ENCODE data around the gene PRDM15. TPM values are rescaled to one million over a fixed set of nuclear protein-coding genes. Genes with fewer than 3 reads are reported as not detected.

Gene PRDM15
- polyA plus RNA-seq, 3 donors: 0.19 to 19.0 (median 0.74) TPM

GRCh38 chr21:41784456-41785102 is 94.6 kb downstream of the PRDM15 start:
- H3K4me1 ChIP-seq (ENCODE audit: control insufficient read depth in 1 of 2, insufficient read depth in 2 of 2, low read length in 2 of 2): no peaks in the 10 kb centered on the region
- H3K4me3 Mint-ChIP-seq: peak overlapping the region in 1 of 2 donors; percentile 70
- no peak overlapping the region for H3K4me2 ChIP-seq (replicated peaks; ENCODE audit: extremely low read depth, low read length, poor library complexity, severe bottlenecking)
- DNase-seq: no peak
- H3K4me3 ChIP-seq (replicated peaks in 1 of 3; ENCODE audit: low read depth in 2 of 3, low read length in 3 of 3): no peak overlapping the region
- no peak overlapping the region for H2AFZ ChIP-seq (ENCODE audit: insufficient read depth, low read depth, low read length, poor library complexity, severe bottlenecking)
- intact Hi-C loops (cut with micrococcal nuclease): no loop called here
- H3K9me3 ChIP-seq (replicated peaks in 1 of 2; ENCODE audit: control insufficient read depth in 1 of 2, insufficient read depth in 1 of 2, low read length in 2 of 2): no peaks in the 10 kb centered on the region
- TF ChIP-seq, protein P1, sequence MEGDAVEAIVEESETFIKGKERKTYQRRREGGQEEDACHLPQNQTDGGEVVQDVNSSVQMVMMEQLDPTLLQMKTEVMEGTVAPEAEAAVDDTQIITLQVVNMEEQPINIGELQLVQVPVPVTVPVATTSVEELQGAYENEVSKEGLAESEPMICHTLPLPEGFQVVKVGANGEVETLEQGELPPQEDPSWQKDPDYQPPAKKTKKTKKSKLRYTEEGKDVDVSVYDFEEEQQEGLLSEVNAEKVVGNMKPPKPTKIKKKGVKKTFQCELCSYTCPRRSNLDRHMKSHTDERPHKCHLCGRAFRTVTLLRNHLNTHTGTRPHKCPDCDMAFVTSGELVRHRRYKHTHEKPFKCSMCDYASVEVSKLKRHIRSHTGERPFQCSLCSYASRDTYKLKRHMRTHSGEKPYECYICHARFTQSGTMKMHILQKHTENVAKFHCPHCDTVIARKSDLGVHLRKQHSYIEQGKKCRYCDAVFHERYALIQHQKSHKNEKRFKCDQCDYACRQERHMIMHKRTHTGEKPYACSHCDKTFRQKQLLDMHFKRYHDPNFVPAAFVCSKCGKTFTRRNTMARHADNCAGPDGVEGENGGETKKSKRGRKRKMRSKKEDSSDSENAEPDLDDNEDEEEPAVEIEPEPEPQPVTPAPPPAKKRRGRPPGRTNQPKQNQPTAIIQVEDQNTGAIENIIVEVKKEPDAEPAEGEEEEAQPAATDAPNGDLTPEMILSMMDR (IDR thresholded peaks at IDR 0.05): no peak
- H3K36me3 Mint-ChIP-seq: no peaks in the 10 kb centered on the region
- H3K27ac ChIP-seq (ENCODE audit: low read depth in 1 of 2, low read length in 2 of 2): no peak overlapping the region
- peaks cover 10% of the 10 kb centered on the region for H3K4me1 Mint-ChIP-seq
- H3K9me3 Mint-ChIP-seq: peaks cover 0 to 4% (median 0%) of the 10 kb centered on the region in 7 donors
- H3K79me2 ChIP-seq (ENCODE audit: insufficient read depth, low read length): no peaks in the 10 kb centered on the region
- no peak overlapping the region for H3K27ac Mint-ChIP-seq
- 97% methylated on average over 8 of the region's 15 CpGs for WGBS (ENCODE audit: insufficient coverage)
- peaks cover 17 to 36% of the 10 kb centered on the region in 2 donors for H3K27me3 ChIP-seq (ENCODE audit: control insufficient read depth in 2 of 2, insufficient read depth in 2 of 2, low read length in 2 of 2)
- no peak overlapping the region for H3K9ac ChIP-seq (ENCODE audit: insufficient read depth, low read length, poor library complexity, severe bottlenecking)
- no peaks in the 10 kb centered on the region for H3K36me3 ChIP-seq (replicated peaks in 1 of 2; ENCODE audit: control insufficient read depth in 1 of 2, insufficient read depth in 2 of 2, low read length in 2 of 2)
- no peaks in the 10 kb centered on the region for H4K20me1 ChIP-seq (ENCODE audit: insufficient read depth, low read length)
- H3K27me3 Mint-ChIP-seq (ENCODE audit: low read depth in 3 of 3): peaks cover 20 to 53% (median 48%) of the 10 kb centered on the region in 3 donors

DNA sequence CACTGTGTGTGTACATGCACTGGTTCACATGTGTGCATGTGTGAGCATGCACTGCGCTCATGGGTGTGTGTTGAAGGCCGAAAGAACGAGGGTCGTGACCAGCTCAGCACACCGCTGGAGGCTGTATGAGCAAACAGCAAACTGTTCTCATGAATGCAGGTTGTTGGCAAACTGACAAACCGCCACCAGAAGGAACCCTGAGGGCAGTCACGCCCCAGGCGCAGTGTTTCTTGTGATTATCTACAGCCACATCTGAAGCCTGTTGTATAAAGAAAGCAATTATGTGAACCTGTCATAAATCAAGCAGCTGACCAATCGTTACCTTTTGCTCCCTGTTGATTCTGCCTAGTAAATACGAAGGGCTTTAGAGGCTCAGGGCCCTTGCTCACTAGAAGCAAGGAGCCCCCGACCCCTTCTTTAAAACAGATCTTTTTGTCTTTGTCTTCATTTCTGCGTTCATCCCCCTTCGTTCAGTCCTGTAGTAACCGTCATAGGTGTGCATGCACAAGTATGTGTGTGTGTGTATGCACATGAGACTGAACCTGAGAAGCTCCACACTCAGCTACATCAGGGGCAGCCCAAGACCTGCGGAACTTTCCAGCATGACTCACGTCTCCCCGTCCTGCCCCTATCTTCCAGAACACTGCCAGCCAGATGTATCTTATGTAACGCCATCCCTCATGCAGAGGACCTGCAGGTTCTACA is 95.5 kb downstream of the PRDM15 start:
- Histone ChIP-seq H3K79me2 (ENCODE audit: insufficient read depth, low read length) (no peaks in the 10 kb centered on the region), H3K4me2 (replicated peaks; ENCODE audit: extremely low read depth, low read length, poor library complexity, severe bottlenecking) (no peak overlapping the region), H2AFZ (ENCODE audit: insufficient read depth, low read depth, low read length, poor library complexity, severe bottlenecking) (no peak overlapping the region), H4K20me1 (ENCODE audit: insufficient read depth, low read length) (no peaks in the 10 kb centered on the region), H3K27ac (ENCODE audit: low read depth in 1 of 2, low read length in 2 of 2) (no peak overlapping the region), H3K9ac (ENCODE audit: insufficient read depth, low read length, poor library complexity, severe bottlenecking) (no peak overlapping the region), H3K36me3 (replicated peaks in 1 of 2; ENCODE audit: control insufficient read depth in 1 of 2, insufficient read depth in 2 of 2, low read length in 2 of 2) (no peaks in the 10 kb centered on the region), H3K9me3 (replicated peaks in 1 of 2; ENCODE audit: control insufficient read depth in 1 of 2, insufficient read depth in 1 of 2, low read length in 2 of 2) (no peaks in the 10 kb centered on the region), H3K4me1 (ENCODE audit: control insufficient read depth in 1 of 2, insufficient read depth in 2 of 2, low read length in 2 of 2) (no peaks in the 10 kb centered on the region), H3K4me3 (replicated peaks in 1 of 3; ENCODE audit: low read depth in 2 of 3, low read length in 3 of 3) (no peak overlapping the region), H3K27me3 (ENCODE audit: control insufficient read depth in 2 of 2, insufficient read depth in 2 of 2, low read length in 2 of 2) (peaks cover 26 to 46% of the 10 kb centered on the region in 2 donors)
- Mint-ChIP-seq H3K27ac (no peak overlapping the region), H3K4me3 (peak overlapping the region in 1 of 2 donors; percentile 70), H3K27me3 (ENCODE audit: low read depth in 3 of 3) (peaks cover 24 to 62% (median 57%) of the 10 kb centered on the region in 3 donors), H3K36me3 (no peaks in the 10 kb centered on the region), H3K9me3 (peaks cover 0 to 2% (median 0%) of the 10 kb centered on the region in 7 donors), H3K4me1 (peaks cover 18% of the 10 kb centered on the region)
- peak in 1 of 3 donors; percentile 35 for DNase-seq
- WGBS (ENCODE audit: insufficient coverage): 0% methylated on average over 11 of the region's 18 CpGs
- intact Hi-C loops (cut with micrococcal nuclease): no loop called here
- TF ChIP-seq, protein P1 (IDR thresholded peaks at IDR 0.05): no peak
